ENCODE measurements around the gene CAPSL. TPM values are rescaled to one million over a fixed set of nuclear protein-coding genes. Genes with fewer than 3 reads are reported as not detected.

CAPSL gene
- total and polyA plus RNA-seq, 2 of the 8 experiments (the other 6 are each of a cell fraction or from before 2014, with no cell fraction given): not detected

- DNase-seq (ENCODE audit: low read depth in 1 of 2, low spot score in 2 of 2) (no peak), FAIRE-seq (no peak)
- Histone ChIP-seq H2BK5ac (ENCODE audit: low read depth, low read length) (no peak overlapping the region), H2BK12ac (ENCODE audit: low read depth, low read length) (no peak overlapping the region), H3K27ac (ENCODE audit: low read depth, low read length) (no peak overlapping the region), H3K56ac (replicated peaks; ENCODE audit: insufficient read length, low read depth, low read length) (no peak overlapping the region), H3K9me3 (ENCODE audit: insufficient read depth in 2 of 2, low read depth in 1 of 2, low read length in 1 of 2) (no peaks in the 10 kb centered on the region), H3K4me3 (ENCODE audit: extremely low read depth in 1 of 4, insufficient read depth in 2 of 4, low read depth in 3 of 4, low read length in 4 of 4) (no peak overlapping the region), H3K4ac (replicated peaks; ENCODE audit: insufficient read length, low read depth, low read length) (no peak overlapping the region), H2BK20ac (ENCODE audit: low read length) (no peak overlapping the region), H2AFZ (ENCODE audit: low read length) (no peak overlapping the region), H3K79me1 (ENCODE audit: low read depth, low read length) (no peaks in the 10 kb centered on the region), H3K27me3 (replicated peaks in 1 of 4; ENCODE audit: control insufficient read depth in 3 of 4, extremely low read depth in 1 of 4, insufficient read depth in 3 of 4, low read length in 3 of 4) (peaks cover 0 to 1% (median 0%) of the 10 kb centered on the region in 4 experiments; a peak in 1 of 7 replicates), H2BK15ac (ENCODE audit: low read length) (no peak overlapping the region), H3K18ac (ENCODE audit: extremely low read depth, low read length) (no peak overlapping the region), H3K9ac (replicated peaks in 1 of 4; ENCODE audit: extremely low read depth in 1 of 4, low read depth in 3 of 4, low read length in 3 of 4) (no peak overlapping the region), H3K4me1 (replicated peaks in 1 of 4; ENCODE audit: control insufficient read depth in 3 of 4, insufficient read depth in 4 of 4, low read length in 3 of 4) (peaks cover 0 to 3% (median 0%) of the 10 kb centered on the region in 4 experiments; a peak in 2 of 7 replicates), H2BK120ac (replicated peaks; ENCODE audit: low read depth, low read length) (no peak overlapping the region), H3K4me2 (ENCODE audit: insufficient read depth in 1 of 2, low read depth in 2 of 2, low read length in 2 of 2) (no peak overlapping the region), H2AK5ac (ENCODE audit: low read depth, low read length) (no peak overlapping the region), H4K8ac (ENCODE audit: extremely low read depth, insufficient read depth, low read length) (no peak overlapping the region), H4K5ac (ENCODE audit: insufficient read length, low read depth, low read length) (no peak overlapping the region), H3K79me2 (ENCODE audit: control insufficient read depth in 1 of 2, insufficient read depth in 2 of 2, low read length in 2 of 2) (no peaks in the 10 kb centered on the region), H3K23me2 (ENCODE audit: low read depth, low read length) (no peaks in the 10 kb centered on the region), H3K23ac (ENCODE audit: insufficient read length) (no peak overlapping the region), H4K20me1 (replicated peaks in 1 of 2; ENCODE audit: control insufficient read depth in 1 of 2, insufficient read depth in 2 of 2, low read length in 2 of 2) (no peaks in the 10 kb centered on the region), H4K91ac (replicated peaks; ENCODE audit: insufficient read length, low read length) (no peak overlapping the region), H3K36me3 (ENCODE audit: control insufficient read depth in 2 of 4, insufficient read depth in 4 of 4, low read length in 3 of 4) (no peaks in the 10 kb centered on the region), H3K14ac (ENCODE audit: insufficient read length) (no peak overlapping the region)
- CTCF ChIA-PET (ENCODE audit: partially characterized antibody): interaction anchor here (2.3 kb wide), 1 partner anchor 22 kb away, joined by 7 read pairs; no protein-coding TSS in a partner anchor
- POLR2A ChIA-PET (ENCODE audit: partially characterized antibody): no interaction called here
- TF ChIP-seq TEAD4 (IDR thresholded peaks at IDR 0.05; ENCODE audit: low read depth, low read length) (no peak), RXRA (IDR thresholded peaks at IDR 0.05; ENCODE audit: insufficient read depth, low read depth, low read length) (no peak), HDAC6 (IDR thresholded peaks at IDR 0.05; ENCODE audit: low read depth, low read length) (no peak), RFX5 (IDR thresholded peaks at IDR 0.05; ENCODE audit: borderline replicate concordance, low read depth, low read length) (no peak)
- WGBS, 2 experiments (ENCODE audit: extremely low coverage in 1 of 2, insufficient coverage in 1 of 2, insufficient read length in 1 of 2, insufficient replicate concordance in 2 of 2, low coverage in 1 of 2, low lambda C conversion rate in 2 of 2, missing lambda C conversion rate in 1 of 2): 78% methylated on average over 11 of the region's 11 CpGs; no CpG with 5 or more reads in 1 of the 2 experiments
Observed at GRCh38 chr5:35904443-35905132, 33.8 kb downstream of the CAPSL start.
